Measurements from ENCODE around the gene SGPL1.
A peak's percentile ranks its signal among the peaks of the same experiment; 100 is the strongest.
"Not testable (repeated sequence)": the region's sequence is repeated elsewhere in the genome, so short reads cannot be mapped to it uniquely, and the experiment has no call there.

Gene SGPL1

GRCh38 chr10:70906953-70907636 is 91.3 kb downstream of the SGPL1 start:
- DNase-seq, result no peak

GRCh38 chr10:70907637-70908405 is 92.1 kb downstream of the SGPL1 start:
- no peak for DNase-seq

- DNase-seq, result no peak
These were observed 92.9 kb downstream of the SGPL1 start for GRCh38 chr10:70908406-70909296.

GRCh38 chr10:70909326-70909935 is 93.7 kb downstream of the SGPL1 start:
- DNase-seq, result no peak

- DNase-seq, result no peak
These were observed 95.0 kb downstream of the SGPL1 start for GRCh38 chr10:70910486-70911341.

GRCh38 chr10:70911386-70911785 is 95.6 kb downstream of the SGPL1 start:
- DNase-seq, result no peak

- no peak for DNase-seq
These were observed 96.8 kb downstream of the SGPL1 start for GRCh38 chr10:70912556-70912955.

GRCh38 chr10:70913191-70913892 is 97.6 kb downstream of the SGPL1 start:
- DNase-seq, result no peak

GRCh38 chr10:70913893-70914240 is 98.1 kb downstream of the SGPL1 start:
- no peak for DNase-seq

- DNase-seq, result no peak
These were observed 98.6 kb downstream of the SGPL1 start for GRCh38 chr10:70914316-70914864.

- DNase-seq, result no peak
These were observed 99.5 kb downstream of the SGPL1 start for GRCh38 chr10:70915206-70915605.

- no peak for DNase-seq
These were observed 100.1 kb downstream of the SGPL1 start for GRCh38 chr10:70915806-70916205.

GRCh38 chr10:70916241-70916640 is 100.5 kb downstream of the SGPL1 start:
- no peak for DNase-seq

GRCh38 chr10:70917226-70917625 is 101.5 kb downstream of the SGPL1 start:
- no peak for DNase-seq

- DNase-seq, result no peak
These were observed 101.9 kb downstream of the SGPL1 start for GRCh38 chr10:70917635-70918034.

- no peak for DNase-seq
These were observed 103.2 kb downstream of the SGPL1 start for GRCh38 chr10:70918851-70919530.

GRCh38 chr10:70919906-70920305 is 104.2 kb downstream of the SGPL1 start:
- not testable (repeated sequence) for DNase-seq

GRCh38 chr10:70920519-70920918 is 104.8 kb downstream of the SGPL1 start:
- DNase-seq, result peak; percentile 9

GRCh38 chr10:70921285-70921684 is 105.5 kb downstream of the SGPL1 start:
- DNase-seq, result no peak

GRCh38 chr10:70923696-70924095 is 107.9 kb downstream of the SGPL1 start:
- no peak for DNase-seq
